Neural crest cell (in vitro differentiated cells): ENCODE measurements around the gene ZNF526. TPM values are rescaled to one million over a fixed set of nuclear protein-coding genes. Genes with fewer than 3 reads are reported as not detected.

Source experiments
- DNase-seq: peaks from one replicate; pipeline ENCODE4 v3.0.0; 2021; ENCODE audit warnings: low read depth, mixed read lengths, low spot score
- H3K27ac Mint-ChIP-seq: one replicate; pipeline ENCODE4 v1.8.0; 2021; ENCODE audit warnings: mild to moderate bottlenecking, mixed read lengths; ENCODE audit not compliant: unreplicated experiment
- H3K27me3 Mint-ChIP-seq: 2 replicates; pipeline ENCODE4 v1.8.0; 2021; ENCODE audit warnings: low read depth, mild to moderate bottlenecking, mixed read lengths
- H3K36me3 Mint-ChIP-seq: 2 replicates; pipeline ENCODE4 v1.8.0; 2021; ENCODE audit warnings: low read depth, mild to moderate bottlenecking, mixed read lengths
- H3K4me1 Mint-ChIP-seq: 2 replicates; pipeline ENCODE4 v1.8.0; 2021; ENCODE audit warnings: mixed read lengths
- H3K4me3 Mint-ChIP-seq: one replicate; pipeline ENCODE4 v1.8.0; 2021; ENCODE audit warnings: mild to moderate bottlenecking, mixed read lengths
- H3K9me3 Mint-ChIP-seq: 2 replicates; pipeline ENCODE4 v1.8.0; 2021; ENCODE audit warnings: mixed read lengths
- CTCF ChIP-seq: fragments of 200-600 bp; sonication (generic); conservative IDR thresholded peaks from 2 replicates; pipeline ENCODE4 v1.5.0; 2021; ENCODE audit warnings: antibody characterized with exemption, mild to moderate bottlenecking
- total RNA-seq: library from RNA; stranded (reverse); gene quantifications from 2 replicates; pipeline ENCODE4 v1.2.1, GENCODE V29; 2021

Gene ZNF526
- total RNA-seq, 1 donor from 2014 or later = 24.2 TPM

- DNase-seq = no peak
- Mint-ChIP-seq H3K27me3 (no peaks in the 10 kb centered on the region), H3K4me1 (peaks cover 20% of the 10 kb centered on the region), H3K27ac (no peak overlapping the region), H3K36me3 (no peaks in the 10 kb centered on the region), H3K4me3 (no peak overlapping the region), H3K9me3 (no peaks in the 10 kb centered on the region)
- TF ChIP-seq CTCF = no peak
These were observed 52.9 kb downstream of the ZNF526 start for GRCh38 chr19:42272989-42273406.

- H3K27me3 Mint-ChIP-seq = no peaks in the 10 kb centered on the region
- peaks cover 23% of the 10 kb centered on the region for H3K4me1 Mint-ChIP-seq
- H3K27ac Mint-ChIP-seq = no peak overlapping the region
- no peaks in the 10 kb centered on the region for H3K9me3 Mint-ChIP-seq
- DNase-seq = no peak
- no peak for TF ChIP-seq CTCF
- no peaks in the 10 kb centered on the region for H3K36me3 Mint-ChIP-seq
- no peak overlapping the region for H3K4me3 Mint-ChIP-seq
These were observed 53.4 kb downstream of the ZNF526 start for GRCh38 chr19:42273407-42274064.

- H3K4me3 Mint-ChIP-seq = no peak overlapping the region
- H3K4me1 Mint-ChIP-seq = peaks cover 28% of the 10 kb centered on the region
- no peaks in the 10 kb centered on the region for H3K36me3 Mint-ChIP-seq
- no peak overlapping the region for H3K27ac Mint-ChIP-seq
- H3K27me3 Mint-ChIP-seq = no peaks in the 10 kb centered on the region
- no peaks in the 10 kb centered on the region for H3K9me3 Mint-ChIP-seq
- DNase-seq = no peak
- no peak for TF ChIP-seq CTCF
These were observed 54.1 kb downstream of the ZNF526 start for GRCh38 chr19:42274065-42274682.

GRCh38 chr19:42275103-42275502, 55.0 kb downstream of the ZNF526 start:
- no peaks in the 10 kb centered on the region for H3K36me3 Mint-ChIP-seq
- no peak for TF ChIP-seq CTCF
- peaks cover 26% of the 10 kb centered on the region for H3K4me1 Mint-ChIP-seq
- H3K27me3 Mint-ChIP-seq = no peaks in the 10 kb centered on the region
- no peaks in the 10 kb centered on the region for H3K9me3 Mint-ChIP-seq
- H3K4me3 Mint-ChIP-seq = peak overlapping the region; percentile 39
- DNase-seq = no peak
- H3K27ac Mint-ChIP-seq = peak overlapping the region; percentile 65

- TF ChIP-seq CTCF = no peak
- H3K27me3 Mint-ChIP-seq = no peaks in the 10 kb centered on the region
- peak overlapping the region; percentile 65 for H3K27ac Mint-ChIP-seq
- H3K36me3 Mint-ChIP-seq = no peaks in the 10 kb centered on the region
- peaks cover 22% of the 10 kb centered on the region for H3K4me1 Mint-ChIP-seq
- H3K4me3 Mint-ChIP-seq = peak overlapping the region; percentile 49
- H3K9me3 Mint-ChIP-seq = no peaks in the 10 kb centered on the region
- no peak for DNase-seq
These were observed 55.4 kb downstream of the ZNF526 start for GRCh38 chr19:42275517-42275916.
